GM11168 (cell line): ENCODE measurements around the gene TANK.
"Not testable (repeated sequence)": the region's sequence is repeated elsewhere in the genome, so short reads cannot be mapped to it uniquely, and the experiment has no call there.

Experiments
- in situ Hi-C: fragments of 300-500 bp; cut with MboI; formaldehyde crosslinking; loops from one replicate; pipeline ENCODE4 v1.12.0; 2022; ENCODE audit warnings: low sequenced_read_pairs; ENCODE audit not compliant: unreplicated experiment

Gene TANK

GRCh38 chr2:161250864-161251436 lies 90.7 kb downstream of the TANK start:
- in situ Hi-C loops, result no loop called here

GRCh38 chr2:161257123-161257952 lies 97.1 kb downstream of the TANK start:
- in situ Hi-C loops, result no loop called here

GRCh38 chr2:161265874-161266273 lies 105.6 kb downstream of the TANK start:
- in situ Hi-C loops, result no loop called here

DNA sequence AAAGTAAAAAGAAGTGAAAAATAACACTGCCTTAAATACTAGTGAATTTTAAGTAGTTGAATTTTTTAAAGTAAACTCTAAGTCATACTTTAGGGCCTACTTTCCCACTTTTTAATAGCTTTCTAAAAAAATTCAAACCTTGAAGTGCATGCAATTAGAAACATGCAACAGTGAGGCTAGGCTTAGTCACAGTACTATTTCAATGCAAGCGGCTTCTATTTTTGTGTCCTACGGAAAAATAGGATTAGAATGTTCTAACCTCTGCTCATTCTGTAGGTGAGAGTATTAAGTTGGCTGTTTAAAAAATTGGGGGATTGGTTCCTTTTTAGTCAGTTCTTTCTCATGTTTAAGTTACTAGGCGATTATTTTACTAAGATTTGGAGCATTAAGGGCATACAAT lies 108.9 kb downstream of the TANK start:
- in situ Hi-C loops, result no loop called here

GRCh38 chr2:161273038-161273760 lies 113.0 kb downstream of the TANK start:
- in situ Hi-C loops, result no loop called here

GRCh38 chr2:161278564-161279229 lies 118.5 kb downstream of the TANK start:
- in situ Hi-C loops, result not testable (repeated sequence)

GRCh38 chr2:161279230-161279815 lies 119.1 kb downstream of the TANK start:
- in situ Hi-C loops, result not testable (repeated sequence)

GRCh38 chr2:161280906-161281323 lies 120.7 kb downstream of the TANK start:
- in situ Hi-C loops, result not testable (repeated sequence)

- in situ Hi-C loops, result not testable (repeated sequence)
These were observed 121.5 kb downstream of the TANK start for GRCh38 chr2:161281615-161282310.

DNA sequence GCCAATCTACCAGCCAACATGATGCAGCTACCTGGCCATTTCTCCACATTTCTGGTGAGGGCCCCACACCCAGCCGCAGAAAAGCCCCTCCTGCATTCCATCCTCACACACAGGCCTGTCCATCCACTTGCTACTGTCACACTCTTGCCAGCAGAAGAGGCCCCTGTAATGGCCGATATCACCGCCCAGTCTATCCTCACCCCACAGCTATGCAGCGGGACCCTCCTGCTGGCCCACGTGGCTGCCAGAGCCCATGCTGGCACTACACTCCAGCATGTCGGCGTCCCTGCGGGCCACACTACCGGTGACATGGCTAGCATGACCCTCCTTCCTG lies 122.0 kb downstream of the TANK start:
- in situ Hi-C loops, result not testable (repeated sequence)

- in situ Hi-C loops, result no loop called here
These were observed 123.7 kb downstream of the TANK start for GRCh38 chr2:161283926-161284325.
